ENCODE measurements around the gene SPSB3.

Gene SPSB3

DNA sequence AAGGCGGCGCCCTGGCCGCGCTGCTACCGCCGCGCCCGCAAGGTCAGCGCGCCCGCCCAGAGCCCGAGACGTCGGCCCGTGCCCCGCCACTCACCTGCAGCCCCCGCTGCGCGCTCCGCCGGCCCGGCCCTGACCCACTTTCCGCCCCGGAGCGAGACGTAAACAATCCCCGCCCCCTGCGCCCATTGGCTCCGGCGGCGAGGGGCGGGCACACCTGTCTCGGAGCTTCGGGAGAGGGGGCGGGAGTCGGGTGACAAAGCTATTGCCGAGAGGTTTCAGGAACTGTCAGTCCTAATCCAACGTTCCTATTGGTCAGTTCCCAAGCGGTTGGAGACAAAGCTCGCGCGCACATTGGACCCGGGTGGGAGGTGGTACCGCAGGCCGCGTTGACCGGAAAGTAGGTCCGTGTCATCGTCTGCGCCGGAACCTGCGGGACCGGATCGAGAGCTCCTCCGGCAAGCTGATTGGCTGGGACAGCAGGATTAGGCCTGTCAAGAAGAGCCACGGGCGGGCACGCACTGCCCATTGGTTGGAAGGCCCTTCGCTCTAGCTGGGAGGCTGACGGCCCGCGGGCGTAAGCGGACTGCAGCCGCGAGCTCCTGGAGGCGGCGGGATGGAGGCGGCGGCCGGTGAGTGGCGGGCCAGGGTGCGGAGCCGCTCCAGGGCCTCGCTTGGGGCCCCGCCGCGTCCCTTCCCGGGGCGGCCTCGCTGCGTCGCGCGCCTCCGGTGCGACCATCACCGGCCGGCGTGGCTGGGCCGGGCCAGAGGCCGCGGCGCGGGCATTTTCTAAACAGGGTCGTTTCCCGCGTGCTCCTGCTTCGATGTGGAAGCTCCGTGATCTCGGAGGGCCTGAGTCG, at the start of gene SPSB3, which contains the start of gene NUBP2:
SPSB3 (minus strand) TSS at position 164 of the 857 bp plus-strand sequence. CDS start 1,088 bp downstream, outside the sequence.
NUBP2 (plus strand) TSS at position 553 of the 857 bp plus-strand sequence; CDS start at position 614, 61 bp downstream.
- DNase-seq (ENCODE audit: low read depth) = peak; percentile 100
- TF ChIP-seq, protein P1, sequence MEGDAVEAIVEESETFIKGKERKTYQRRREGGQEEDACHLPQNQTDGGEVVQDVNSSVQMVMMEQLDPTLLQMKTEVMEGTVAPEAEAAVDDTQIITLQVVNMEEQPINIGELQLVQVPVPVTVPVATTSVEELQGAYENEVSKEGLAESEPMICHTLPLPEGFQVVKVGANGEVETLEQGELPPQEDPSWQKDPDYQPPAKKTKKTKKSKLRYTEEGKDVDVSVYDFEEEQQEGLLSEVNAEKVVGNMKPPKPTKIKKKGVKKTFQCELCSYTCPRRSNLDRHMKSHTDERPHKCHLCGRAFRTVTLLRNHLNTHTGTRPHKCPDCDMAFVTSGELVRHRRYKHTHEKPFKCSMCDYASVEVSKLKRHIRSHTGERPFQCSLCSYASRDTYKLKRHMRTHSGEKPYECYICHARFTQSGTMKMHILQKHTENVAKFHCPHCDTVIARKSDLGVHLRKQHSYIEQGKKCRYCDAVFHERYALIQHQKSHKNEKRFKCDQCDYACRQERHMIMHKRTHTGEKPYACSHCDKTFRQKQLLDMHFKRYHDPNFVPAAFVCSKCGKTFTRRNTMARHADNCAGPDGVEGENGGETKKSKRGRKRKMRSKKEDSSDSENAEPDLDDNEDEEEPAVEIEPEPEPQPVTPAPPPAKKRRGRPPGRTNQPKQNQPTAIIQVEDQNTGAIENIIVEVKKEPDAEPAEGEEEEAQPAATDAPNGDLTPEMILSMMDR (IDR thresholded peaks at IDR 0.05; ENCODE audit: control insufficient read depth, extremely low read depth, insufficient read depth) = no peak
- peak within 1 kb of the TSS; percentile 73 for H3K4me3 ChIP-seq (ENCODE audit: low read depth, low read length)

DNA sequence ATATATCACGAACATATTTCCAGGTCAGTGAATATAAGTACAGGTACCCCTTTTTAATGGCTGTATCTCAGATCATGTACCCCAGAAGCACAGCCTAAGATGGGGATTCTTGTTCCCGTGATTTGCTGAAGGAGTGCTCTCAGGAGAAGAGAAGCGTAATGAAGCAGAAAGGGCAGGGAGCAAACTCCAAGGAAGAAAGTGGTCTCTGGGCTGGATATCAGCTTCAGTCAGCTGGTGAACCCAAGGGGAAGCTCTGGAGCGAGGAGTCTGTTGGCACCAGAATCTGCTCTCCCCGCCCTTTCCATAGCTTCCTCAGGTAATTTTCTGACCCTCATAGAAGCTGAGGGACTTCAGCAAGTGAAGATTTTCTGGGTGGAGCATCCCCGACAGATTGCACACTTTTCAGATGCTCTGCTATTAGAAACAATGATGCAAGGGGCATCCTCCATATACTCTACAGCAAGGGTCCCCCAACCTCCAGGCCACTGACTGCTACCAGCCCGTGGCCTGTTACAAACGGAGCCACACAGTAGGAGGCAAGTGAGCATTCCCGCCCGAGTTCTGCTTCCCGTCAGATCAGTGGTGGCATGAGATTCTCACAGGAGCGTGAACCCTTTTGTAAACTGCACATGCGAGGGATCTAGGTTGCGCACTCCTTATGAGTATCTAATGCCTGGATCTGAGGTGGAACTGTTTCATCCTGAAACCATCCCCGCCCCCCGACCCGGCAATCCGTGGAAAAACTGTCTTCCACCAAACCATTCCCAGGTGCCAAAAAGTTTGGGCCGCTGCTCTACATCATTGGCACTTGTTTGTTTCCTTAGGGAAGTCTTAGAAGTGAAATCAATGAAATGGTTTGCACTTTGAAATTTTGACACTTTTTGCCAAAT, 49.1 kb upstream of the SPSB3 start:
- H3K4me3 ChIP-seq (ENCODE audit: low read depth, low read length) = no peak overlapping the region
- TF ChIP-seq, protein P1 (IDR thresholded peaks at IDR 0.05; ENCODE audit: control insufficient read depth, extremely low read depth, insufficient read depth) = no peak
- no peak for DNase-seq (ENCODE audit: low read depth)

DNA sequence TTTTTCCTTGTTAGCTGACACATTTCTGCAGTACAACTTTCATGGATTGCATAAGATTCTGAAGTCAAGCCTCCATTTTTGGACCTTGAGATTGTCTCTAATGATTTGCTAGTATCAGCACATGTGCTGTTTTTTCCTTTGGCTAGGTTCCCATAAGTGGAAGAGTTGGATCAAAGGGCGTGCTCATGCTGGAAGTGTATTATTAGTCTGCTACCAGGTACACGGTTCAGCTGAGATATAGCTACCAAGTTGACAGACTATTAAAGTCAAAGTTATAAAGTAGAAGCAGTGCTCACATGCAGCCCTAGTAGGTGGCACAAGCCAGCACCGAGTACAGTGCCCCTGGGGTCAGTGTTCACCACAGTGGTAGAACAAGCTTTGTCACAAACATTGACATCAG, 47.8 kb upstream of the SPSB3 start:
- TF ChIP-seq, protein P1 (IDR thresholded peaks at IDR 0.05; ENCODE audit: control insufficient read depth, extremely low read depth, insufficient read depth) = no peak
- no peak overlapping the region for H3K4me3 ChIP-seq (ENCODE audit: low read depth, low read length)
- DNase-seq (ENCODE audit: low read depth) = no peak

DNA sequence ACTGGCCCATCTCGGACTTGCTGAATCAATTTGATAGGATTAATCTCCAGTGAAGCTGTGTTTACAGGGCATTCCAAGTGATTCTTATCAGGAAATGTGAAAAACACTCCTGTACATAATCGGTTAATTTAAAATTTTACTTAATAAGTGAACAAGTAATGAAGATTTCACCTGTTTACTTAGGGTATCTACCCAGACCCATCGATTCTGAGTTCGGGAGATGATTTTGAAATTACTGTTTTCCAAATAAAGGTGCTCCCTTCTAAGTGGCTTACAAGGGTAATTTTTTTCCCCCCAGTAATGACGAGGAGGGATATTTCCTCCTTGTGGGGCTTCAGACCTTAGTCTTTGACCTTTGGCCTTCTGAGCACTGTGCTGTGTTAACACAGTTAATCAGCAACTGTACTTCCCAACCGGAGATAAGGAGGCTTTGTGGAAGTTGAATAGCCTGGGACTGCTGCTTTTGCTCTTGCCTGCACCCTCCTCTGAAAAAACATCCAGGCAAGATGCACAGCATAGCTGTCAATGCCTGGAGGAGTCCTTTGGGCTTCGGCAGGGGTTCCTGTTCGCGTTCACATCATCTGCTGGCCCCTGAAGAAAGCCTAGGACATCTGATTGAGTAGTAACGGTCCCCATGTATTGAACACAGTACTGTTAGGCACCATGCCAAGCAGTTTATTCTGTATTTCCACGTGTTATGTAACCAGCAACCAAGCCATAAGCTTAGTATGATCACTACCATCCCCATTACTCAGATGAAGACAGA, 46.5 kb upstream of the SPSB3 start:
- TF ChIP-seq, protein P1 (IDR thresholded peaks at IDR 0.05; ENCODE audit: control insufficient read depth, extremely low read depth, insufficient read depth) = no peak
- peak overlapping the region; percentile 72 for H3K4me3 ChIP-seq (ENCODE audit: low read depth, low read length)
- DNase-seq (ENCODE audit: low read depth) = no peak

DNA sequence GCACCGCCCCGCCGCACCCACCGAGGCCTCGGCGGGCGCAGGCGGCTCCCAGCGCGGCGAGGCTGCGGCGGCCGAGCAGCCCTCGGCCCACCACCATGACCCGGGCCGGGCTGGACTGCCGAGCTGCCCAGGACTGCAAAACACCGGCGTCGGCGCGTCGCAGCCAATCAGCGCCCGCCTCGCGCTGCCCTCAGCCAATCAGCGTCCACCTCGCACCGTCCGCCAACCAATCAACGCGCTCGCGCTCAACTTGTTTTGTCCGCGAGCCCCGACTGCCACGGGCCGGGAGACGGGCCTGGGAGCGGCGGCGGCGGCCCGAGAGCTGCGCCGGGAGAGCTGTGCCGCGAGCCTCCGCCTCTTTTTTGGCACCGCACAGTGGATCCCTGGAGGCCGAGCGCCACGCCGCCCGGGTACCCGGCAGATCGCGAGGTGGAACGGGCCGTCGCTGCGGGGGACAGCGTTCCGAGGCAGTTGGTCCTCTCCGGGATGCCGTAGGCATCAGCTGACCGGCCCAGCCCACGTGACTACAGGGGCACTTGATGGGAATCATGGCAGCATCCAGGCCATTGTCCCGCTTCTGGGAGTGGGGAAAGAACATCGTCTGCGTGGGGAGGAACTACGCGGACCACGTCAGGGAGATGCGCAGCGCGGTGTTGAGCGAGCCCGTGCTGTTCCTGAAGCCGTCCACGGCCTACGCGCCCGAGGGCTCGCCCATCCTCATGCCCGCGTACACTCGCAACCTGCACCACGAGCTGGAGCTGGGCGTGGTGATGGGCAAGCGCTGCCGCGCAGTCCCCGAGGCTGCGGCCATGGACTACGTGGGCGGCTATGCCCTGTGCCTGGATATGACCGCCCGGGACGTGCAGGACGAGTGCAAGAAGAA, 44.6 kb upstream of the SPSB3 start, which contains the start of the genes FAHD1 and HAGH:
FAHD1 (plus strand) TSS at position 516 of the 883 bp plus-strand sequence; CDS start at position 549, 33 bp downstream.
HAGH (minus strand) TSS at position 135 of the 883 bp plus-strand sequence; CDS start at position 97, 38 bp downstream.
- H3K4me3 ChIP-seq (ENCODE audit: low read depth, low read length) = peak within 1 kb of the TSS; percentile 72
- TF ChIP-seq, protein P1 (IDR thresholded peaks at IDR 0.05; ENCODE audit: control insufficient read depth, extremely low read depth, insufficient read depth) = no peak
- peak; percentile 85 for DNase-seq (ENCODE audit: low read depth)

All from LNCaP clone FGC (cell line).